GM12878 (cell line): Measurements from ENCODE around the gene TAAR8.

Experiments used
- CTCF ChIP-seq, 3 experiments: IDR thresholded peaks in 2 of 3; conservative IDR thresholded peaks in 1 of 3; 2 replicates each; pipeline ENCODE4 v1.5.1; 2011; ENCODE audit warnings: low read depth in 3 of 3, low read length in 3 of 3, mild to moderate bottlenecking in 3 of 3, control low read depth in 2 of 3, moderate library complexity in 2 of 3, inconsistent platforms in 1 of 3, mixed read lengths in 1 of 3; ENCODE audit not compliant: control insufficient read depth in 2 of 3, insufficient read depth in 1 of 3; ENCODE audit errors: extremely low read depth in 1 of 3
- GATAD2B ChIP-seq: fragments of 450-650 bp; conservative IDR thresholded peaks from 2 replicates; pipeline ENCODE4 v1.6.1; 2017; ENCODE audit warnings: low read depth, mild to moderate bottlenecking, moderate library complexity
- POU2F2 ChIP-seq: IDR thresholded peaks from 3 replicates; pipeline ENCODE4 v1.6.1; 2011; ENCODE audit warnings: low read depth, mild to moderate bottlenecking, low read length, borderline replicate concordance
- SREBF1 ChIP-seq: IDR thresholded peaks from 2 replicates; pipeline ENCODE4 v1.6.1; 2012; ENCODE audit warnings: mild to moderate bottlenecking, low read length
- SREBF2 ChIP-seq: IDR thresholded peaks from 2 replicates; pipeline ENCODE4 v1.6.1; 2012; ENCODE audit warnings: mild to moderate bottlenecking, low read length

- TF ChIP-seq GATAD2B = no peak
- TF ChIP-seq SREBF2 = no peak
- TF ChIP-seq CTCF (IDR thresholded peaks at IDR 0.05 in 2 of 3, conservative IDR thresholded peaks at IDR 0.05 in 1 of 3; ENCODE audit: control insufficient read depth in 2 of 3, extremely low read depth in 1 of 3, insufficient read depth in 1 of 3, low read depth in 3 of 3, low read length in 3 of 3) = no peak
- TF ChIP-seq SREBF1 = no peak
- no peak for TF ChIP-seq POU2F2
Observed at GRCh38 chr6:132566404-132566803, 13.9 kb downstream of the TAAR8 start.
